ENCODE results near the gene SERINC5. TPM values are rescaled to one million over a fixed set of nuclear protein-coding genes. Genes with fewer than 3 reads are reported as not detected.

The SERINC5 gene
- polyA plus RNA-seq, 3 donors, result 5.0 to 35.9 (median 7.3) TPM

- H3K9ac ChIP-seq (ENCODE audit: insufficient read depth, low read length, poor library complexity, severe bottlenecking), result no peak overlapping the region
- H2AFZ ChIP-seq (ENCODE audit: insufficient read depth, low read depth, low read length, poor library complexity, severe bottlenecking), result no peak overlapping the region
- Mint-ChIP-seq H3K27me3 (ENCODE audit: low read depth in 3 of 3) (peaks cover 2 to 7% (median 3%) of the 10 kb centered on the region in 3 donors), H3K4me1 (no peaks in the 10 kb centered on the region), H3K4me3 (no peak overlapping the region), H3K36me3 (no peaks in the 10 kb centered on the region), H3K9me3 (peaks cover 0 to 7% (median 5%) of the 10 kb centered on the region in 7 donors), H3K27ac (no peak overlapping the region)
- H3K36me3 ChIP-seq (replicated peaks in 1 of 2; ENCODE audit: control insufficient read depth in 1 of 2, insufficient read depth in 2 of 2, low read length in 2 of 2), result no peaks in the 10 kb centered on the region
- intact Hi-C loops (cut with micrococcal nuclease), result no loop called here
- DNase-seq, result no peak
- 95% methylated on average over 8 of the region's 8 CpGs for WGBS (ENCODE audit: insufficient coverage)
- no peaks in the 10 kb centered on the region for H4K20me1 ChIP-seq (ENCODE audit: insufficient read depth, low read length)
- H3K27me3 ChIP-seq (ENCODE audit: control insufficient read depth in 2 of 2, insufficient read depth in 2 of 2, low read length in 2 of 2), result no peaks in the 10 kb centered on the region
- no peak overlapping the region for H3K27ac ChIP-seq (ENCODE audit: low read depth in 1 of 2, low read length in 2 of 2)
- no peaks in the 10 kb centered on the region for H3K4me1 ChIP-seq (ENCODE audit: control insufficient read depth in 1 of 2, insufficient read depth in 2 of 2, low read length in 2 of 2)
- TF ChIP-seq CTCF (IDR thresholded peaks at IDR 0.05), result no peak
- H3K9me3 ChIP-seq (replicated peaks in 1 of 2; ENCODE audit: control insufficient read depth in 1 of 2, insufficient read depth in 1 of 2, low read length in 2 of 2), result no peaks in the 10 kb centered on the region
- H3K4me2 ChIP-seq (replicated peaks; ENCODE audit: extremely low read depth, low read length, poor library complexity, severe bottlenecking), result no peak overlapping the region
- no peak overlapping the region for H3K4me3 ChIP-seq (replicated peaks in 1 of 3; ENCODE audit: low read depth in 2 of 3, low read length in 3 of 3)
- H3K79me2 ChIP-seq (ENCODE audit: insufficient read depth, low read length), result no peaks in the 10 kb centered on the region
Observed at GRCh38 chr5:80299601-80300000, 43.8 kb upstream of the SERINC5 start.

GRCh38 chr5:80296121-80296520 is 40.3 kb upstream of the SERINC5 start:
- Mint-ChIP-seq H3K9me3 (peaks cover 0 to 10% (median 6%) of the 10 kb centered on the region in 7 donors), H3K4me1 (no peaks in the 10 kb centered on the region), H3K27me3 (ENCODE audit: low read depth in 3 of 3) (peaks cover 0 to 7% (median 2%) of the 10 kb centered on the region in 3 donors), H3K4me3 (no peak overlapping the region), H3K27ac (no peak overlapping the region), H3K36me3 (no peaks in the 10 kb centered on the region)
- H3K4me3 ChIP-seq (replicated peaks in 1 of 3; ENCODE audit: low read depth in 2 of 3, low read length in 3 of 3), result no peak overlapping the region
- 93% methylated on average over 3 of the region's 6 CpGs for whole genome bisulfite sequencing (ENCODE audit: insufficient coverage)
- H3K36me3 ChIP-seq (replicated peaks in 1 of 2; ENCODE audit: control insufficient read depth in 1 of 2, insufficient read depth in 2 of 2, low read length in 2 of 2), result no peaks in the 10 kb centered on the region
- H3K27me3 ChIP-seq (ENCODE audit: control insufficient read depth in 2 of 2, insufficient read depth in 2 of 2, low read length in 2 of 2), result no peaks in the 10 kb centered on the region
- no peak for TF ChIP-seq CTCF (IDR thresholded peaks at IDR 0.05)
- H3K79me2 ChIP-seq (ENCODE audit: insufficient read depth, low read length), result no peaks in the 10 kb centered on the region
- no peaks in the 10 kb centered on the region for H3K9me3 ChIP-seq (replicated peaks in 1 of 2; ENCODE audit: control insufficient read depth in 1 of 2, insufficient read depth in 1 of 2, low read length in 2 of 2)
- intact Hi-C loops (cut with micrococcal nuclease), result no loop called here
- no peak overlapping the region for H3K27ac ChIP-seq (ENCODE audit: low read depth in 1 of 2, low read length in 2 of 2)
- H2AFZ ChIP-seq (ENCODE audit: insufficient read depth, low read depth, low read length, poor library complexity, severe bottlenecking), result no peak overlapping the region
- H3K9ac ChIP-seq (ENCODE audit: insufficient read depth, low read length, poor library complexity, severe bottlenecking), result no peak overlapping the region
- H3K4me2 ChIP-seq (replicated peaks; ENCODE audit: extremely low read depth, low read length, poor library complexity, severe bottlenecking), result no peak overlapping the region
- H4K20me1 ChIP-seq (ENCODE audit: insufficient read depth, low read length), result no peaks in the 10 kb centered on the region
- no peak for DNase-seq
- no peaks in the 10 kb centered on the region for H3K4me1 ChIP-seq (ENCODE audit: control insufficient read depth in 1 of 2, insufficient read depth in 2 of 2, low read length in 2 of 2)
